Activated CD4-positive, CD25-positive, alpha-beta regulatory T cell treated with anti-CD3 and anti-CD28 coated beads, Interleukin-2, amount 50 U/mL, for 24 hours (primary cell): ENCODE data around the gene FLT1.

Experiments
- ATAC-seq, 2 donors: fragments of 150-1000 bp; cut with Tn5 transposase; one replicate each; pipeline ENCODE4 v1.10.0; 2021; ENCODE audit warnings: mild to moderate bottlenecking in 1 of 2, moderate library complexity in 1 of 2

FLT1 gene

GRCh38 chr13:28452755-28453154, 42.2 kb downstream of the FLT1 start:
- ATAC-seq = no peak

DNA sequence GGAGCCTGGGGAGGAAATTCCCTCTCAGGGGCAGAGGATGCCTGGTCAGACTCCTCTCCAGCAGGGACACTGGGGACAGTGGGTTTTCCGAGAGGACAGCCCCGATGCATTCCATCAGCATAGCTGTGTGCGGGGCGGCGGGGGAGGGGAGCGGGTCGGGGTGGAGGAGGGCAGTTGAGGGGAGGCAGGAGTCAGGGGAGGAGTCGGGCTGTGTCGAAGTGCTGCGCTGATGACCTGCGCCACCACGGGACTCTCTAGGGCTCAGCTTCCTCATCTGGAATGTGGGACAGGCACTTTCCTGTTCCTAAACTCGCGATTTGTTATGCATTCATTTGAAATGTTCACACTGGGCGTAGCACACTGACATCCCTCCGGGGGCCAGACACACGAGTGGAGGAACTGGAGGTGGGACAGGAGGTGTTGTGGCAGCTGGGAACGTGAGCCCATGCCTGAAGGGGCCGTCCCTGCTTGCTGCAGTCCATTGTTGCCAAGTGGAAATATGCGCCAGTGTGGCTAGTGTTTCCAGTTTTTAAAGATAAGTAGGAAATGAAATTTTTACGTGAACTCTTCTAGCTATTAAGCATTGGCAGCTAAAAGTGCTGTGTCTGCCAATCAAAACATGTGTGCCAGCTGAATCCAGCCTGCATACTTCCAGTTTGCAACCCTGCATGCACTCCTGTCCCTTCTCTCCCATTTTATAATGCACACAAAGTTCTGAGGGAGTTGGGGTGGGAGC, 43.3 kb downstream of the FLT1 start:
- ATAC-seq = no peak

- ATAC-seq = no peak
These were observed 44.8 kb downstream of the FLT1 start for GRCh38 chr13:28449826-28450773.

DNA sequence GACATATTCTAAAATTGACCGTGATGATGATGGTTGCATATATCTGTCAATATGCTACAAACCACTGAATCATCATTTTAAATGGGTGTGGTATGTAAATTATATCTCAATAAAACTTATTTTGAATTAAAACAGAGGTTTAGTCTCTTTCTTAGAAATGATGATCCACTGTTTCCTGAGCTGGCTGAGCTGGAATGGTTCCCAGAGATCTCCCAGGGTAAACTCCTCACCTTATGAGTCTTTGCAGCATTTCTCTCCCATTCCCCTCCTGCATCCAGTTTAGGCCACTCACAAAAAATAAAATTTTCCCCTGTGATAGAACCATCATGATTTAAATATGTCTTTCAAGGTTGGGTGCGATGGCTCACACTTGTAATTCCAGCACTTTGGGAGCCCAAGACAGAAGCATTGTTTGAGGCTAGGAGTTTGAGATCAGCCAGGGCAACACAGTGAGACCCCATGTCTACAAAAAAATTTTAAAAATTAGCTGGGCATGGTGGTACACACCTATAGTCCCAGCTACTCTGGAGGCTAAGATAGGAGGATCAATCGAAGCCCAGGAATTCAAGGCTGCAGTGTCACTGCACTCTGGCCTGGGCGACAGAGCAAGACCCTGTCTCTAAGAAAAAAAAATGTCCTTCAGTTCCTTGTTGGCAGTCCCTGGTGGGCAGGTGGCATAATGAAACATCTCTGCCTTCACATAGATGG, 46.1 kb downstream of the FLT1 start:
- no peak for ATAC-seq

- no peak for ATAC-seq
These were observed 46.9 kb downstream of the FLT1 start for GRCh38 chr13:28447989-28448388.

DNA sequence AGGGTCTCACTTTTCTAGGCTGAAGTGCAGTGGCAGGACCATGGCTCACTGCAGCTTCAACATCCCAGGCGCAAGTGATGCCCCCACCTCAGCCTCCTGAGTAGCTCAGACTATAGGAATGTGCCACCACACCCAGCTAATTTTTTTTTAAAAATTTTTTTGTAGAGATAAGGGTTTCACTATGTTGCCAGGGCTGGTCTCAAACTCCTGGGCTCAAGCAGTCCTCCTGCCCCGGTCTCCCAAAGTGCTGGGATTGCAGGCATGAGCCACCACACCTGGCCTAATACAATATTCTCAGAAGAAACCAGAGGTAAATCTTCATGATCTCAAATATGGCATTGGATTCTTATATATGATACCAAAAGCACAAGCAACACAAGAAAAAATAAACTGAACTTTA, 47.7 kb downstream of the FLT1 start:
- no peak for ATAC-seq

- ATAC-seq = no peak
These were observed 52.1 kb downstream of the FLT1 start for GRCh38 chr13:28442839-28443238.

DNA sequence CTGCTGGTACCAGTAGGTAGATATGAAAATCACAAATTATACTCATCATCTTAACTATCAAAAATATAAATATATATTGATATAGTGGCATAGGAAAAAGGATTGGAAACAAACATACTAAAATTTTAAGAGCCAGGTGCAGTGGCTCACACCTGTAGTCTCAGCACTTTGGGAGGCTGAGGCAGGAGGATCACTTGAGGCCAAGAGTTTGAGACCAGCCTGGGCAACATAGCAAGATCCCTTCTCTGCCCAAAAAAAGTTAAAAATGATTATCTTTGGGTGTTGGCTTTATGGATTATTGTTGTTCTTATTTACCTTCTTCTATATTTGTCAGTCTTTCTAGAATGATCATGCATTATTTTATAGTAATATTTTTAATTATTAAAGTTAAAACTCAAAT, 53.4 kb downstream of the FLT1 start:
- no peak for ATAC-seq

DNA sequence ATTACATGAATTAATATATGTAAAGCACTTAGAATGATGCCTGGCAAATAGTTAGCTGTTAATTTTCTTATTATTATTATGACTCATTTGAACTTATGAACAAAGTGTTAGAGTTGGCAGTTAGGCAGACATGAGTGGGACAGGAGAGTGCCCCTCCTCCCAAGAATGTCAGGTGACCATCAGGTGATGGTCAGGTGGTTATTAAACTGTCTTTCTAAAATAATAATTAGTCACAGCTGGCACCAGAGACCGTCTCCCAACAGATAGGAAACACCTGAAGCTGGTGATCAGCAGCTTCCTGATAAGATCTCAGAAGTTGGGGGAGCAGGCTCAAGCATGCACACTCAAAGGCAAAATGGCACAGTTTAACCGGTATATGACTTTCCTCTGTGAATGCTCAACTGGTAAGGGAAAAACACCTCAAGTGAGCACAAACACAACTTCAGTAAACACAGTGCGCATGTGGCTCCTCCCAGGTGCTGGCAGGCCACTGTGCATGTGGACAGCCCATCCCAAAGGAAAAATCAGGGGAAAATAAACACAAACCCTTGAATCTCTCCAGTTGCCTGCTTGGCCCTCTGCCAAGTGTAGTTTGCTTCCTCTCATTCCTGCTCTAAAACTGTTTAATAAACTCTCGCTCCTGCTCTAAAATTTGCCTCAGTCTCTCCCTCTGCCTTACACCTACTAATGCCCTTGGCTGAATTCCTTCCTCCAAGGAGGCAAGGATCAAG, 54.0 kb downstream of the FLT1 start:
- ATAC-seq = no peak

GRCh38 chr13:28438598-28439334, 56.2 kb downstream of the FLT1 start:
- no peak for ATAC-seq

- ATAC-seq = no peak
These were observed 56.9 kb downstream of the FLT1 start for GRCh38 chr13:28438067-28438466.

GRCh38 chr13:28435917-28436316, 59.0 kb downstream of the FLT1 start:
- no peak for ATAC-seq

GRCh38 chr13:28434926-28435325, 60.0 kb downstream of the FLT1 start:
- ATAC-seq = no peak

DNA sequence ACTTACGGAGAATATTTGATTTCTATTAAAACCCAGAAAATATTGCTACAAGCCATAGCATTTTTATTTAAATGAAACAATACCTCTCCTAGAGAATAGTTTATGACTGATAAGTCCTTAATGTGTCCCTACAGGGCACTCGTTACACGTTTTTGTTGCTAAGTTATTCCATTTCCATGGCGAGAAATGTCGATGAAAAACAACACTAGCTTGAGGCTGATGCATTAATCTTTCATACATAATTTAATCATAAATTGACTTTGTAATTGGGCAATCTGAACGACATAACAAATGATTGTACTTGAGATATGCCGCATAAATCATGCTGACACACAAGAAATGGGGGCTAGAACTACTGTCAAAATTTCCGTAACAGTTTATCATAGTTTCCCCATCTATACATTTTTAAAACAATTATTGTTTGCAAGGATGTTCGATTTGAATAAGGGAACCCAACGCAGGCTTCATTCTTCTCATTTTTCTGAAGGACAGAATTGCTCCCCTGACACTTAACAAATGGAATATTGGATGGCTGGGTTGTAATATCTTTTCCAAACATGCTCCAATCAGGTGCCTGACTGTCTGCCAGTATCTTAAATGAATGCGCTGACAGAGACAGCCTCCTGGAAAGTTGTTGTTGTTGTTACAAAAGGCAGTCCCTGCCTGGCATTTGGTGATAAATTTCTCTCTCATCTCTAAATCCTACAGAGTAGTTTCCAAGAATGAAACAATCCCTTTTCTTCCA, 61.9 kb downstream of the FLT1 start:
- ATAC-seq = no peak

- ATAC-seq = peak in 1 of 2 donors; percentile 33
These were observed 65.1 kb downstream of the FLT1 start for GRCh38 chr13:28429685-28430290.

GRCh38 chr13:28429096-28429495, 65.8 kb downstream of the FLT1 start:
- ATAC-seq = no peak

DNA sequence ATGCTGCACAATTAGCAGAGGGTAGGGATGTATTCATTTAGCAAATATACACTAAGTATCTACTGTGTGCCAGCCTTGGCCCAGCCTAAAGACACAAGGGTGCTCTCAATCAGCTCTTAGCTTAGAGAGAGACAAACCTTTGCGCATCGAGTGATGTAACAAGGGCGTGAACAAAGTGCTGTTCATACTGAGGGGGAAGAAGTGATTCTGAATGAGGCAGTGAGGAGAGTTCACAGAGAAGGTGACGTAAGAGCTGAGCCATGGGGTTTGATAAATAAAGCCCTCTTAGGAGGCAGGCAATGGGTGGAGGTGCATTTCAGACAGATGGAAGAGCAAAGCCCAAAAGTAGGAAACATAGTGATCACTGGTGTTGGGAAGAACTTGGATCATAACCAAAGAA, 68.5 kb downstream of the FLT1 start:
- no peak for ATAC-seq

DNA sequence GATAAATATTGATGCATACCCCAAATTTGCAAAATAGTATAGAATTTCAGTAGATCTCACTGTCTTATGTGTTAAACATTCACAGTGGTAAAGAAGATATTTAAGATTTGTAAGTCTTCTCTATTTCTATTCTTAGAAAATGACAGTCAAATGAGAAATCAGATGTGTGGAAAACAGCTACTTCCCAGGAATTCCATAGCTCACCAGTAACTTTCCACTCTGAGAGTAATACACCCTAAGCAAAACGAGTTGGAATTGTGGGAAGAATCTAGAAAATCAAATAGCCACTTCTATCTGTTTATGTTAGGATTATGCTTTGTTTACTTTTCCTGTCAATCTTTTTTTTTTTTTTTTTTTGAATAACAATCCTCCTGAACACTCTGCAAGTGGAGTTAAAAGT, 69.1 kb downstream of the FLT1 start:
- no peak for ATAC-seq

GRCh38 chr13:28424541-28424940, 70.4 kb downstream of the FLT1 start:
- no peak for ATAC-seq

GRCh38 chr13:28423010-28423409, 71.9 kb downstream of the FLT1 start:
- ATAC-seq = peak in 1 of 2 donors; percentile 51
